GM21825 (cell line): ENCODE results near the gene CES3.
"Not testable (repeated sequence)": the region's sequence is repeated elsewhere in the genome, so short reads cannot be mapped to it uniquely, and the experiment has no call there.

Experiments
- ATAC-seq: cut with Tn5 transposase; IDR thresholded peaks from one replicate; pipeline ENCODE4 v1.9.1; 2021; ENCODE audit warnings: mild to moderate bottlenecking, moderate library complexity; ENCODE audit not compliant: unreplicated experiment

Gene CES3

DNA sequence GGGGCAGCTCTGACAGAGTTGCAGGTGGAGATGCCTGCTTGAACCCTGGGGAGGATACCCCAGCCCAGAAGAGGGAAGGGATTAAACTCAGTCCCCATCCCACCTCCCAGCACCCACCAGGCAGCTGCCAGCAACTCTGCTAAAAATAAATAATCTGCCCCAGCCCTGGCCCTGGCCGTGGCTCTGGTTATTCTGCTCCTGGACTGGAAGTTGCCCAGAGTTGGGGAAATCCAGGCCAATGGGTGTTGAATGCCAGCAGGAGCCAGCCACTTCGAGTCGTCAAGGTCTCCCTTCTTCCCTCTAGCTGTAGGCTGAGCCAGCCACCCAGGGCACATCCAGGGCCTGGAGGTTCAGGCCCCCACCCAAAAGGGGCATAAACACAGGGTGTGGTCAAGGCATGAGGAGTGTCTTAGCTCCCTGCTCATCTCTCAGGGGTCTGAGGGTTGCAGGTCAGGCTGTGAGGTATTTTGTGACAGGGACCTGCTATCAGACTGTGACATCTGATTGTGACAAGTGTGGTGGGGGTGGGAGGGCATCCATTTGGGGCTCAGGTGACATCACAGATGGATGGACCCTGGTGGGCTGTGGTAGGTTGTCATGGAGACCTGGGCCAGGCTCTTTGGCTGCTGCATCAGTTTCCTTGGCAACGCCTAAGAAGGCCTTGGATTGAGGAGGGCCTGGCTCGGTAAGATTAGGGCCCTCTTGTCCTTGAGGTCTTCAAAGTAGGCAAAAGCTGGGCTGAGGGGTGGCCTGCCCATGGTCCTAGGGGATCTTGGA is 34.7 kb upstream of the CES3 start:
- ATAC-seq = no peak

DNA sequence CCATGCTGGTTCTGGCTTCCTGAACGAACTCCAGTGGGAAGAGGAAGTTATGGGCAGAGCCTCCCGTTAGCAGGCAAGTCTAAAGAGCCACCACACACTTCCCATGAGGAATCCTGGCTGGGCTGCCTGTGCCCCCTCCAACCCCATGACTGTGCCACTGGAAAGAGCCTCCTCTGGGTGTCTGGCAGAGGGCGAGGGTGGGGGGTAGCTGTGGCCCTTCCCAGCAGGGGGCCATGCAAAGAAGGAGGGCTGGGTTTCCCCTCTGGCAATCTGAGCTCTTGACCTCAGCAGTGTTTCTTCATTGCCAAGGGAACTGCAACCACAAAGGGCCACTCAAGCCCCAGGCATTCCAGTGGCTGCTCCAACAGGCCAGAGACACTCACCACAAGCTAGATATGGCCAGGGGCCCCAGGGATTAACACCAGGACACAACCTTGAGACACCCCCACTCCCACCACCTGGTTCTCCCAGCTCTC is 34.1 kb upstream of the CES3 start:
- ATAC-seq = no peak

DNA sequence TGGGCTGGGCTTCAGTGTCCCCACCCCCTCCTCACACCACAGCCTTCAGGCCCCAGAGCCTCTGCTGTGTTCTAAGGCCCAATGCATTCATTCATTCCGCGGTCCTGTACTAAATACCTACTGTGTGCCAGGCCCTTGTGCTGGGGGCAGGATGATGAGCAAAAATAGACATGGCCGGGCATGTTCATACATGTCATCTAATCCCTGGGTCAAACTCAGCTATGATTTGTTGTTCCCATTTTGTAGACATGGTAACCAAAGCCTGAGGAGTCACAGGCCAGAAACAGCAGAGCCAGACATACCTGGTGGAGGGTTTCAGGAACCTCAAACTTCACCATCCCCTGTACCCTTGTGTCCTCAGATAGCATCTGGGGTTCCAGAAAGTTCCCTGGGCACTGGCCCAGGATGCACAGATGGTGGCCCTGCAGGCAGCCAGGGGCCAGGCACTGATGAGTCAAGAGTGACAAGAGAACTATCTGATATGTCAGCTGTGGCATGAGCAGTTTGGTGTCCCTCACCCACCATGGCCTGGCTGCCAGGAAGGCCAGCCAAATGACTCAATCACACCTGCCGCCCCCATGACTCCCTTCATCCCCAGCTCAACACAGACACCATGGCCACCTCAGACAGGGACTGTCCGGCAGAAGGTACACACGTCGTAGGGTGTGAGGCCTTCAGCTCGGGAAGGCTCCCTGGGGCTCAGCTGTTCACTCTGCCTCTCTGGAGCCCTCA is 33.0 kb upstream of the CES3 start:
- ATAC-seq = no peak

DNA sequence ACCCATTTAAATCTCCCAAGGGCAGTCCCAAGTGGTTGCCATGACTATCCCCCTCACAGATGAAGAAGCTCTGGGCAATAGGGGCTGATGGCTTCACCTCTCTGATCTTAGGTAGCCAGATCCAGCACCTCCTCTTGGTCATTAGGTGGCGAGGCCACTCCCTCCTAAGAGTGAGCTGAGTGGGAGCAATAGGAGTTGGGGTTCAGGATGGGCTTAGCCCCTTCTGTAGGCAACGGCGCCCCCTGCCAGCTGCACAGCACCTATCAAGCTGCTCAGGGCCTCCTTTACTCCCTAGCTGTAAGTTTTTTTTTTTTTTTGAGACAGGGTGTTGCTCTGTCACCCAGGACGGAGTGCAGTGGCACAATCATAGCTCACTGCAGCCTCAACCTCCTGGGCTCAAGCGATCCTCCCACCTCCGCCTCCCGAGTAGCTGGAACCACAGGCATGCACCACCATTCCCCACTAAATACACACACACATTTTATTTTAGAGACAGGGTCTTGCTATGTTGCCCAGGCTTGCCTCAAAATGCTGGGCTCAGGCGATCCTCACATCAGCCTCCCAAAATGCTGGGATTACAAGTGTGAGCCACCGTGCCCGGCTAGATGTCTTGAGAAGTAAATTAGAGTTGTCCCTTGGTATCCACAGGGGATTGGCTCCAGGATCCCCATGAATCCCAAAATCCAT is 32.2 kb upstream of the CES3 start:
- no peak for ATAC-seq

DNA sequence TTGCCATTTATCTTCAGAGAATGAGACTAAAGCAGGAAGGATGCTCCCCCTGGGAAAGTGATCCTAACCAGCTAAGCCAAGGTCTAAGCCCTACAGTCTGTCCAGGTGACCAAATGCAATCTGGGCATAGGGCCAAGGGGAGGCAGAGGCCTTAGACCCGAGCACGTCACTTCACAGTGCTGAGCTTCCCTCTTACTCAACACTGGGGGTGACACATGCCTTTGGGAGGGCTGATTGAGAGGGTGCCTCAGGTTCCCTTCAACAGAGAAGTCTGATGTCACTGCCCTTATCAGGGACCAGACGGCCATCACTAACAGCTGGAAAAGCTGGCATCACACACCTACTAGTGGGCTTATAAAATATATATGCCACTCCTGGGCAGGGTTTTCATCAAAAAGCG is 30.9 kb upstream of the CES3 start:
- no peak for ATAC-seq

DNA sequence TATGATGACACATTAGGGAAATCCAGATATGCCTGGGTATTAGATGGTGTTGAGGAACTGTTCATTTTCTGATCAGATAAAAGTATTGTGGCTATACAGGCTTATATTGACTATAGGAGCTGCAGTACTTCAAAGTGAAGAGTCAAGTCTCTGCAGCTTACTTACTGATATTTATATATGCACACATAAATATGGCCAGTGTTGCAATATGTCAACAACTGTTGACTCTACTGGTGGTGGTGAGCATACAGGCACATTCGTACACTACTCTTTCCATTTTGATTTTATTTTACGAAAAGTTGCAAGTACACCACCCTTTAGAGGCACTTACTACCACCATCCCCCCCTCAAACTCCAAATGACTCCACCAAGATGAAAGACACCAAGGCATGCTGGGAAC is 29.4 kb upstream of the CES3 start:
- no peak for ATAC-seq

DNA sequence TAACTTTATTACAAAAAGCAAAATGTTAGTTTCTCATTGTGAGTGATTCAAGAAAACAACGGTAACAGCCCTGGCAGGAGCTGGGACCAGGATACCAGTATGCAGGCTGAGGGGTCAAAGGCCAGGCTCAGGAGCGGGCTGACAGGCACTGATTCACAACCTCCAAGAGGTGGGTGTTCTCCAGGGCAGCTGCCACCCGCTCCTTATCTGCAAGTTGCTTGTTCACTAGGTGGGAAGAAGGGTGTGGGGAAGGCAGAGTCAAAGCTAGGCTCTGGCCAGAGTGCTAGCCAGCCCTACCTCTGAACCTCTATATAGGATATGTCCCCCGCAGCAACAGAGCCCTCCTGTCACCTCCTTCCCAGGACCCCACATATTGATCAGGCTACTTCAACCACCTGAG is 29.0 kb upstream of the CES3 start:
- no peak for ATAC-seq

DNA sequence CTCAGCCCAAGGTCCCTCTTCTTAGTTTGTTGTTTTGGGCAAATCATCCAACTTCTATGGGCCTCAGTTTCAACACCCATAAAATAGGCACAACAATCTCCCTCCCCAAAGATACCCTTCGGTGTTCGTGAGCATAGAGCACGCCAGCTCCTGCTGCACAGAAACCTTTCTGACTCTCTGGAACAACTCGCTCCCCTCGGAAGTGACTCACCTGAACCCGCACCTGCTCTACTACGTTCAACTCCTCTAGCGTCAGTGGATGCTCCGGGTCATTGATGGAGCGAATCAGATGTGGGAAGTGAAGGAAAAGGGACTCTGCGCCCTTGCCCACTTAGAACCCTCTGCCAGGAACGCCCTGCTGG is 27.3 kb upstream of the CES3 start:
- no peak for ATAC-seq

DNA sequence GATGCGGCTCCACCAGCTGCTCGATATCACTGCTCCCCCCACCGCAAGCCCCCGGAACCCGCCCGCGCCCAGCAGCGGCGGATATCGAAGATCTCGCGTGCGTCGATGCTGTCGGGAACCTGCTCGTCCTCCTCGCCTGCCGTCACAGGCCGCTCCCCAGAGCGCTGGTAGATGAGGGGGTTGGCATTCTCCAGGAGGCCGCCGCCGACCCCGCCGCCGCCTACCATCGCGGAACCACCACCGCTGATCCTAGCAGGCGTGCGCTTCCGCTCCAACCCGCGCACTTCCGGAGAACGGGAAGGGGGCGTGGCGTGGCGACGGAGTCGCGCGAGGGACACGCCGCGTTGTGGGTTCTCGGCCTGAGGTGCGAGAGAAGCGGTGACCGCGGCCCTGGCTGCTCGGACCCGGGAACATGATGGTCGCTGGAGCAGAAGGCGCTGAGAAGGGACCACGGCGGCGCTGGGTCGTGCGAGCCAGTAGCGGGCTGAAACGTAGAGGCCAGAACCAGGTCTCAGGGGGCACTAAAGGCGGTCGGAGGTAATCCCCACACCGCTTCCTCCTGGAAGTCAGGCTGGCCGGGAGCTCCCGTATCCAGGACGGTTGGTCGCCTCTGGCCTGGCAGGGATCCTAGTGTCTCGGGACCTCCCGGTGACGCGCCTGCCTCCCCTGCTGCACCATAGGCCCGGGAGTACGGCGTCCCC is 26.8 kb upstream of the CES3 start, which contains the start of gene CIAO2B:
TSS of gene CIAO2B (minus strand) at position 265 of the 701 bp plus-strand sequence. CDS start at position 227, 38 bp downstream.
- ATAC-seq = peak; percentile 66

DNA sequence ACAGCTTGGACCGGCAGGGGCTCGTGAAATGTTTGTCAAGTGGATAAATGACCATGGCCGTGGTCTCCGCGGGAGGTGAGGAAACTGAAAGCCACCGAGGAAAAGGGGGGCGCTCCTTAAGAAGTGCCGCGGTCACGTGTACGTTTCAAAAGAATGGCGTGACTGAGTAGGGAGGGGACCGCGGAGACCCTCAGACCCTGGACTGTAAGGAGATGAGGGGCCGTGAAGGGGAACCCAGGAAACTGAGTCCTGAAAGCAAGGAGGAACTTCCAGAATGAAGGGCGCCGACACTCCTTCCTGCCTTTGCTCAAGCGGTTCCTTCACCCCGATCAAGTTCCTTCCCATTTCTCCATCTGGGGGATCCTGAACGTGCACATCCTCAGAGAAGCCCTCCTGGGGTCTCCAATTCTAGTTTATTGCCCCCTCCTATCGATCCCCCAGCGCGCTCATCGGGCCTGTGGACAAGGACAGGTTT is 26.2 kb upstream of the CES3 start:
- not testable (repeated sequence) for ATAC-seq

DNA sequence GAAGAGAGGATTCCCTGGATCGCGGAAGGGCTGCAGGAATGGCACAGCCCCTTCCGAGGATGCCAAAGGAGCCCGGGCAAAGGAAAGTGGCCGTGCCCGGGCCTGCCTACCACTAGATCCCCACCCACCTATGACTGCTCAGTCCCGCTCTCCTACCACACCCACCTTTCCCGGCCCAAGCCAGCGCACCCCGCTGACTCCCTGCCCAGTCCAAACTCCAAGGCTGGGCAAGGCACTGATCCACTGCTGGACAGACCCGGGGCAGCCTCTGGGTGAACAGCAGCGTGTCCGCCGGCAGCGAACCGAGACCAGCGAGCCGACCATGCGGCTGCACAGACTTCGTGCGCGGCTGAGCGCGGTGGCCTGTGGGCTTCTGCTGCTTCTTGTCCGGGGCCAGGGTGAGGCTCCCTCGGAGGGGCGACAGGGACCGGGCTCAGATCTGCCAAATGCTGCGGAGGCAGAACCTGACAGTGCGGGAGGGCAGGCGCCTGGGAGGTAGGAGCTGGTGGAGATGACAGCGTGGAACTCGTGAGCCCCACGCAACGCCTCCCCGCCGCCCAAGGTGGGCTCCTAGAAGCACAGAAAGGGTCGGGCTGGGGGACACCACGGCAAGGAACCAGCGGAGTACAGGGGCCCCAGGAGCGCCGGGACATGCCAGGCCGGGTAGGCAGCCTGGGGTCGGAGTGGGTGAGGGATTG is 25.6 kb upstream of the CES3 start, which contains the start of gene CES2:
TSS of gene CES2 (plus strand) at position 203 of the 698 bp plus-strand sequence. CDS start at position 323, 120 bp downstream.
- no peak for ATAC-seq

DNA sequence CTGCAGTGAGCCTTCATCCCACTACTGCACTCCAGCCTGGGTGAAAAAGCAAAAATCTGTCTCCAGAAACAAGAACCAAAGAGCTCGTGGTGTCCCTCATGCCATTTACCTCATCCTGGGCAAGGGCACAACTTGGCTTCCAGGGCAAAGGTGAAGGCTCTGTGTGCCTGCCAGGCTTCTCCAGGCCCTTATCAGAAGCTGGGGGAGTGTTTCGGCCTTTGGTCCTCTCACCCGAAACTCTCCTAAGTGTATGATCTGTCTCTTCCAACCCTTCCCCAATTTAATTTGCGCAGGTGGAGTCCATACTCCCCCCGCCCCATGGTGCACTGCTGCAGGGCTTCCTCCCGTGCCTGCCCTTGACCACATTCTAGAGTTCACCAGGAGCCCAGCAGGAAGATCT is 24.6 kb upstream of the CES3 start:
- ATAC-seq = no peak

DNA sequence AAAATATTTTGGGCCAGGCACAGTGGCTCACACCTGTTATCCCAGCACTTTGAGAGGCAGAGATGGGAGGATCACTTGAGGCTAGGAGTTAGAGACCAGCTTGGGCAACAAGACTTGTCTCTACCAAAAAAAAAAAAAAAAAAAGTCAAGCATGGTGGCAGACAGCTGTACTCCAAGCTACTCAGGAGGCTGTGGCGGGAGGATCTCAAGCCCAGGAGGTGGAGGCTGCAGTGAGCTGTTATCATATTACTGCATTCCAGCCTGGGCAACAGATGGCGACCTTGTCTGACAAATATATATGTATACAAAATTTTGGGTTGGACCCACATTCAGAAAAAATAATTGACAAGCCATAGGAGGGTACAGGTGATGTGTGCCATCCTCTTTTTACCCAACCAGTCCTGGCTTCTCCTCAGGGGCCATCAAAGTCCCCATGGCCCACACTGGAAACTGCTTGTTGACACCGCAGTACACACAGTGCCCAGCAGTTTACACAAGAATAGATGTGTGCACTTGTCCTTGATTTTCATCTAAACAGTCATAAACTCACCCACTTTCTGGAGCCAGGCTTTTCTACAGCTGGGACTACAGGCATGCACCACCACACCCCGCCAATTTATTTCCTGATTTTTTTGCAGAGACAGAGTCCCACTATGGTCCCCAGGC is 24.0 kb upstream of the CES3 start:
- no peak for ATAC-seq

DNA sequence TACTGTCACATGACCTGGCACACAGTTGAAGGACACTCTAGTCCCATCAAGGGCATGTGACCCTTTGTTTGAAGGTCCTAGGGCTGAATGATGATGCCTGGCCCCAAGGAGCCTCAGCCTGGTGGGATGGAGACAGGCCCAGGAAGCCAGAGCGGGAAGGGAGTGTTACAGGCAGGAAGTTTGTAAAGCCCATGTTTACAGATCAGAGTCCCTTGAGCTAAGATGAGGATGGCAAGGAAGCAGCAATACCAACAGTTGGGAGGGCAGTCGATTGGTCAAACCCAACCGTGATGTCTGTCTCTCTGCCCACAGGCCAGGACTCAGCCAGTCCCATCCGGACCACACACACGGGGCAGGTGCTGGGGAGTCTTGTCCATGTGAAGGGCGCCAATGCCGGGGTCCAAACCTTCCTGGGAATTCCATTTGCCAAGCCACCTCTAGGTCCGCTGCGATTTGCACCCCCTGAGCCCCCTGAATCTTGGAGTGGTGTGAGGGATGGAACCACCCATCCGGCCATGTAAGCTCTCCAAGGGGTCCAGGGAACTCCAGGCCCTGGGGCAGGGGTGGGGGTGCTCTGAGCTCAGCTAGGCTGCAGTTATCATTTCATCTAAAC is 23.2 kb upstream of the CES3 start:
- ATAC-seq = no peak

DNA sequence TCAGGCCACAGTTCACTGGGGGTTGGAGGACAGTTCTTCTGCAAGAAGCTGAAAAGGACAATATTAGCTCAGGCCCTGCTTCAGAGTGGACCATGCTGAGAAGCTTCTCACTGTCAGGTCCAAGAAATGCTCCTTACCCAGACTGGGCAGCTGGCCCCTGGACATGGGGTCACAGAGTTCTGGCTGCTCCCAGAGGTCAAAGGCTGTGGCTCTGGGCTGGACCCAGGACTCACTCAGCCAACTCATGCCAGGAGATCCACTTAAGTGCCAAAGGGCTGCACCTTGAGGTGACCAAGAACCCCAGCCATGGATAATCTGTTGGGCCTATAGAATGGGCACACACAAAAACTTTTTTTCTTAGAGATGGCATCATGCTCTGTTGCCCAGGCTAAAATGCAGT is 21.7 kb upstream of the CES3 start:
- ATAC-seq = no peak

DNA sequence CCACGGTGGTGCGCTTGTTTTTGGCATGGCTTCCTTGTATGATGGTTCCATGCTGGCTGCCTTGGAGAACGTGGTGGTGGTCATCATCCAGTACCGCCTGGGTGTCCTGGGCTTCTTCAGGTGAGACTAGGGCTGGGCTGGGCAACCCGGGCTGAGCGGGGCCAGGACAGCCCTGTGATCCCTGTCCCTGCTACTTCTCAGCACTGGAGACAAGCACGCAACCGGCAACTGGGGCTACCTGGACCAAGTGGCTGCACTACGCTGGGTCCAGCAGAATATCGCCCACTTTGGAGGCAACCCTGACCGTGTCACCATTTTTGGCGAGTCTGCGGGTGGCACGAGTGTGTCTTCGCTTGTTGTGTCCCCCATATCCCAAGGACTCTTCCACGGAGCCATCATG is 20.8 kb upstream of the CES3 start:
- ATAC-seq = no peak

DNA sequence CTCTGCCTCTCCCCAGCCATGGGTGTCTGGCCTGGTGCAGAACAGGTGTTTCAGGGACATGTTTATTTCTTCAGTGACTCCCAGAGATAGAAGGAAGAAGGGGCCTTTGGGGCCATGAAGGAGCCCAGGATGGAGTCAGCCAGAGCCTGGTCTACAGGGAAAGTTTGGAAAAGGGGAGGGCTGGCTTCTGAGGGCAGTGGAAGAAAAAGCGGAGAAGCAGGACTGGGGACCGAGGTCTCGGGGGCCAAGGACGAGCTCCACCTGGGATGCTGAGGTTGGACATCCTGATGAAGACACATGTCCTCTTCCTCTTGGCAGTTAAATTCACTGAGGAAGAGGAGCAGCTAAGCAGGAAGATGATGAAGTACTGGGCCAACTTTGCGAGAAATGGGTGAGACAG is 18.1 kb upstream of the CES3 start:
- ATAC-seq = no peak

DNA sequence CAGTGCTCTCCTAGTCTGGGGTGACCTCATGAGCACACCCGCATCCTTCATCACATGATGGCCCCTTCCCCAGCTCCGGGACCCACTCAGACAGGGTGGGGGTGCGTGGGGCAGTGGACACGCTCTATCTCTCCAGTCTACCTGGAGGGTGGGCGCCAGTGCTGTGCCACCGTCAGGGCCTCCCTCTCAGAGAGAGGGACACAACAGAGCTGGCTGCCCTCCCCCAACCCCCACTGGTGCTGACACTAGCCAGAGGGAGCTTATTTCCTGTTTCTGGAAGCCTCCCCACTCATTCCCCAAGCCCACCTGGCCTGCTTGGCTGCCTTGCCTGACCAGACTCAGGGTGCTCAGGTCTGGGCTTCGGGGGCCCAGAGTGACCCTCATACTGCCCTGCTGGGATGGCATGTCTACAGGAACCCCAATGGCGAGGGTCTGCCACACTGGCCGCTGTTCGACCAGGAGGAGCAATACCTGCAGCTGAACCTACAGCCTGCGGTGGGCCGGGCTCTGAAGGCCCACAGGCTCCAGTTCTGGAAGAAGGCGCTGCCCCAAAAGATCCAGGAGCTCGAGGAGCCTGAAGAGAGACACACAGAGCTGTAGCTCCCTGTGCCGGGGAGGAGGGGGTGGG is 17.5 kb upstream of the CES3 start:
- ATAC-seq = no peak

DNA sequence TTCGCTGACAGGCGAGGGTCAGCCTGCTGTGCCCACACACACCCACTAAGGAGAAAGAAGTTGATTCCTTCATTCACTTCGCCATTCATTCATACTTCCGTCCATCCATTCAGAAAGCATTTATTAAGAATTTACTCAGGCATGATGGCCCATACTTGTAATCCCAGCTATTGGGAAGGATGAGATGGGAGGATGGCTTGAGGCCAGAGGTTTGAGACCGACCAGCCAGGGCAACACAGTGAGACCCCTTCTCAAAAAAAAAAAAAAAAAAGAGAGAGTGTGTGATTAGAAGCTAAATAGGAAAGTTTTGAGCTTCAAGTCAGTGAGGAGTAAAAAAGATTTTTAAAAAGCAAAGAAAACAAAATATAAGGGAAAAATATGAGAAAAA is 17.0 kb upstream of the CES3 start:
- no peak for ATAC-seq
